ENCODE results near the gene PRRX2. TPM values are rescaled to one million over a fixed set of nuclear protein-coding genes. Genes with fewer than 3 reads are reported as not detected.
A peak's percentile ranks its signal among the peaks of the same experiment; 100 is the strongest.

The PRRX2 gene
- total and polyA plus RNA-seq, 2 of the 4 experiments (the other 2 are of a cell fraction), result 12.7 to 35.5 TPM

- 77% methylated on average over 10 of the region's 13 CpGs; no CpG with 5 or more reads in 1 of the 2 experiments for WGBS, 2 experiments (ENCODE audit: extremely low coverage in 2 of 2, insufficient read length in 1 of 2)
- BruUV-seq (replicated peaks), result no TSS peak
- POLR2A ChIA-PET (ENCODE audit: unreplicated experiment), result no interaction called here
Observed at GRCh38 chr9:129762985-129763926, 97.8 kb downstream of the PRRX2 start.

More at GRCh38 chr9:129762985-129763926, 97.8 kb downstream of the PRRX2 start:
- Histone ChIP-seq H2AK5ac (ENCODE audit: low read depth, low read length) (peak overlapping the region; percentile 69), H3K14ac (replicated peaks; ENCODE audit: low read depth, low read length) (peak overlapping the region; percentile 88), H3K36me3 (ENCODE audit: control insufficient read depth, insufficient read depth, low read length) (no peaks in the 10 kb centered on the region), H3K56ac (ENCODE audit: extremely low read depth, insufficient read depth, low read length) (no peak overlapping the region), H3K4ac (ENCODE audit: low read depth, low read length) (peak overlapping the region; percentile 79), H3K9me3 (ENCODE audit: control insufficient read depth, insufficient read depth, low read length) (no peaks in the 10 kb centered on the region), H2BK15ac (ENCODE audit: low read depth, low read length) (peak overlapping the region; percentile 78; the same call in 2 of the 3 replicates), H3K4me2 (ENCODE audit: low read depth, low read length) (peak overlapping the region; percentile 15; the same call in 1 of the 2 replicates), H3K9me1 (ENCODE audit: insufficient read depth, low read length) (peaks cover 15% of the 10 kb centered on the region), H3K18ac (ENCODE audit: low read depth, low read length) (peak overlapping the region; percentile 85), H2AK9ac (replicated peaks; ENCODE audit: low read depth, low read length, poor library complexity) (no peak overlapping the region), H4K91ac (ENCODE audit: insufficient read depth, low read depth, low read length) (peak overlapping the region; percentile 78), H2BK120ac (ENCODE audit: low read depth, low read length) (peak overlapping the region; percentile 78), H3K27me3 (ENCODE audit: control insufficient read depth, insufficient read depth, low read length) (no peaks in the 10 kb centered on the region), H3K4me1 (ENCODE audit: control insufficient read depth, insufficient read depth, low read length) (peaks cover 18% of the 10 kb centered on the region), H3K27ac (ENCODE audit: insufficient read depth, low read length) (peak overlapping the region; percentile 94), H3K23ac (ENCODE audit: low read depth, low read length) (peak overlapping the region; percentile 44; the same call in 1 of the 2 replicates), H3K79me1 (ENCODE audit: low read depth in 1 of 2, low read length in 2 of 2) (no peaks in the 10 kb centered on the region), H4K20me1 (ENCODE audit: insufficient read depth, low read length) (no peaks in the 10 kb centered on the region; the same call in 1 of the 2 replicates), H3K9ac (ENCODE audit: low read depth, low read length) (peak overlapping the region; percentile 53), H4K5ac (ENCODE audit: low read depth, low read length) (peak overlapping the region; percentile 89), H4K8ac (ENCODE audit: low read depth in 2 of 2, low read length in 2 of 2) (peak overlapping the region; percentile 48 to 92), H3K4me3 (ENCODE audit: insufficient read depth, low read depth, low read length) (no peak overlapping the region), H2BK20ac (ENCODE audit: low read depth, low read length) (peak overlapping the region; percentile 70), H2BK5ac (ENCODE audit: low read depth, low read length, poor library complexity, severe bottlenecking) (peak overlapping the region; percentile 31), H2AFZ (replicated peaks; ENCODE audit: low read length, poor library complexity) (peak overlapping the region; percentile 3)
- in situ Hi-C loops (cut with MboI; ENCODE audit: low sequenced_read_pairs) (no loop called here), intact Hi-C loops (cut with micrococcal nuclease) (loop anchor here (2.0 kb wide), 1 partner anchor 14 kb away; no protein-coding TSS in a partner anchor), dilution Hi-C loops (cut with HindIII; ENCODE audit: low sequenced_read_pairs, unreplicated experiment) (no loop called here)
- TF ChIP-seq SMC3 (IDR thresholded peaks at IDR 0.05; ENCODE audit: low read depth, low read length) (no peak), BHLHE40 (IDR thresholded peaks at IDR 0.05; ENCODE audit: low read depth, low read length) (no peak), CTCF (conservative IDR thresholded peaks at IDR 0.05; ENCODE audit: low read depth, low read length) (no peak), NFE2L2 (IDR thresholded peaks at IDR 0.05; ENCODE audit: low read depth, low read length) (no peak), RAD21 (IDR thresholded peaks at IDR 0.05; ENCODE audit: low read length) (no peak), CHD1 (IDR thresholded peaks at IDR 0.05; ENCODE audit: low read depth, low read length) (no peak), MAFK (IDR thresholded peaks at IDR 0.05; ENCODE audit: low read depth, low read length) (0 out of 2 replicates have a peak, but pooled peaks have one; percentile 23), MAZ (IDR thresholded peaks at IDR 0.05; ENCODE audit: borderline replicate concordance, low read depth, low read length) (peak; percentile 54; the same call in 1 of the 2 replicates), POLR2A (IDR thresholded peaks at IDR 0.05; ENCODE audit: low read depth, low read length) (no peak), MXI1 (IDR thresholded peaks at IDR 0.05; ENCODE audit: borderline replicate concordance, low read depth, low read length) (no peak), CEBPB (IDR thresholded peaks at IDR 0.05; ENCODE audit: low read depth, low read length) (peak; percentile 90)
- TF ChIP-seq, protein P1, sequence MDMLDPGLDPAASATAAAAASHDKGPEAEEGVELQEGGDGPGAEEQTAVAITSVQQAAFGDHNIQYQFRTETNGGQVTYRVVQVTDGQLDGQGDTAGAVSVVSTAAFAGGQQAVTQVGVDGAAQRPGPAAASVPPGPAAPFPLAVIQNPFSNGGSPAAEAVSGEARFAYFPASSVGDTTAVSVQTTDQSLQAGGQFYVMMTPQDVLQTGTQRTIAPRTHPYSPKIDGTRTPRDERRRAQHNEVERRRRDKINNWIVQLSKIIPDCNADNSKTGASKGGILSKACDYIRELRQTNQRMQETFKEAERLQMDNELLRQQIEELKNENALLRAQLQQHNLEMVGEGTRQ (IDR thresholded peaks at IDR 0.05; ENCODE audit: low read depth, low read length), result no peak
- DNase-seq (peak; percentile 80), ATAC-seq (ENCODE audit: low read depth) (peak; percentile 35)
- CTCF ChIA-PET, result interaction anchor here (0.6 to 2.8 kb wide), 3 partner anchors 9 to 26 kb away, joined by 3 to 13 read pairs (median 3); no protein-coding TSS in a partner anchor

Measured in IMR-90 (cell line).